CD8-positive, alpha-beta memory T cell (primary cell): ENCODE data around the gene OR14C36. TPM values are rescaled to one million over a fixed set of nuclear protein-coding genes. Genes with fewer than 3 reads are reported as not detected.
A peak's percentile ranks its signal among the peaks of the same experiment; 100 is the strongest.

ENCODE experiments used
- CTCF ChIA-PET: fragments of 350-600 bp; sonication (Branson Sonifier 250); formaldehyde crosslinking; loops from one replicate; lab custom pipeline; 2021; ENCODE audit warnings: antibody characterized with exemption; lab: Charles Lee
- POLR2A ChIA-PET: fragments of 350-600 bp; sonication (Branson Sonifier 250); formaldehyde crosslinking; loops from one replicate; lab custom pipeline; 2021; ENCODE audit warnings: antibody characterized with exemption; lab: Charles Lee
- DNase-seq, 5 donors: peaks; one replicate each; pipeline versions ENCODE4 v3.0.0 to v3.0.0-alpha.2; 2020 to 2022; ENCODE audit warnings: mixed read lengths in 1 of 5
- H3K27ac ChIP-seq: one replicate; pipeline ENCODE4 v1.7.0; 2013; ENCODE audit warnings: low read depth, mild to moderate bottlenecking, low read length, moderate library complexity
- H3K27me3 ChIP-seq: 2 replicates; pipeline ENCODE4 v1.7.0; 2013; ENCODE audit warnings: low read length, mild to moderate bottlenecking; ENCODE audit not compliant: insufficient read depth, poor library complexity, severe bottlenecking
- H3K36me3 ChIP-seq: 2 replicates; pipeline ENCODE4 v1.7.0; 2013; ENCODE audit warnings: mild to moderate bottlenecking, low read length, moderate library complexity; ENCODE audit not compliant: insufficient read depth
- H3K4me1 ChIP-seq: 2 replicates; pipeline ENCODE4 v1.7.0; 2013; ENCODE audit warnings: mild to moderate bottlenecking, low read length, moderate library complexity; ENCODE audit not compliant: insufficient read depth
- H3K4me3 ChIP-seq: 2 replicates; pipeline ENCODE4 v1.7.0; 2013; ENCODE audit warnings: mild to moderate bottlenecking, low read length
- H3K9me3 ChIP-seq: 2 replicates; pipeline ENCODE4 v1.7.0; 2013; ENCODE audit warnings: mild to moderate bottlenecking, low read length
- H3K27ac Mint-ChIP-seq, 8 donors: one replicate each; pipeline ENCODE4 v1.8.0; 2020 to 2021; ENCODE audit warnings: mixed read lengths in 8 of 8, mild to moderate bottlenecking in 6 of 8, inconsistent platforms in 3 of 8, moderate library complexity in 3 of 8
- H3K27me3 Mint-ChIP-seq, 2 donors: one replicate each; pipeline ENCODE4 v1.8.0; 2020 to 2021; ENCODE audit warnings: mixed read lengths in 2 of 2, mild to moderate bottlenecking in 1 of 2, moderate library complexity in 1 of 2
- H3K36me3 Mint-ChIP-seq, 3 donors: one replicate each; pipeline ENCODE4 v1.8.0; 2020 to 2021; ENCODE audit warnings: mixed read lengths in 3 of 3, inconsistent platforms in 1 of 3, mild to moderate bottlenecking in 1 of 3
- H3K4me1 Mint-ChIP-seq, 3 donors: one replicate each; pipeline ENCODE4 v1.8.0; 2020 to 2021; ENCODE audit warnings: mixed read lengths in 3 of 3, inconsistent platforms in 1 of 3, mild to moderate bottlenecking in 1 of 3
- H3K4me3 Mint-ChIP-seq, 7 donors: one replicate each; pipeline ENCODE4 v1.8.0; 2020 to 2021; ENCODE audit warnings: mixed read lengths in 7 of 7, mild to moderate bottlenecking in 6 of 7, moderate library complexity in 4 of 7, inconsistent platforms in 2 of 7
- H3K9me3 Mint-ChIP-seq, 5 donors: one replicate each; pipeline ENCODE4 v1.8.0; 2020 to 2022; ENCODE audit warnings: mixed read lengths in 5 of 5, mild to moderate bottlenecking in 3 of 5, moderate library complexity in 2 of 5, inconsistent platforms in 1 of 5
- polyA plus RNA-seq: library from polyadenylated mRNA; unstranded; fragments of 300-500 nt; fragmentation: Illumina TruSeq; gene quantifications from one replicate; pipeline ENCODE4 v1.2.3, GENCODE V29; 2021
- total RNA-seq, 2 experiments: library from RNA; stranded (reverse); gene quantifications; one replicate each; pipeline ENCODE4 v1.2.3, GENCODE V29; 2021

OR14C36 gene
- total and polyA plus RNA-seq, 3 experiments from 2014 or later: not detected

DNA sequence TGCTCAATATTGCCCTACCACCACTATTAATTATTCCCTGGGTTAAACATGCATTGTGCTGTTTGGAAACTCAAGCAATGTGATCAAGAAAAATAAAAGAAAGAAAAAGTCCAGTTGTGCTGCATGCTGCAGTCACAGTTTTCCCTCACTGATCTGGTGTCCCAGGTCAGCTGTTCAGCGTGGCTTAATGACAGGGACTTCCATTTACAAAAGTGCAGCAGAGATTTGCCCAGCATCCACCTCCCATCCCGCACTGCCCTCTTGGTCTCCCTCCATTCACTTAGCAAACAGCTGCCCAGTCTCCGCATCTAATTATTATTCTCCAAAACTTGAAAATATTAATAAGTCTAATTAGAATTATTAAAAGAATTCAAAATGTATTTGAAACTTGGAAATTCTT is 10.8 kb downstream of the OR14C36 start:
- no peaks in the 10 kb centered on the region for H3K4me1 ChIP-seq
- Mint-ChIP-seq H3K4me3 (no peak overlapping the region), H3K27me3 (peaks cover 12 to 19% of the 10 kb centered on the region in 2 donors), H3K9me3 (peaks cover 0 to 6% (median 0%) of the 10 kb centered on the region in 5 donors), H3K36me3 (no peaks in the 10 kb centered on the region), H3K4me1 (no peaks in the 10 kb centered on the region), H3K27ac (no peak overlapping the region)
- no peak overlapping the region for H3K4me3 ChIP-seq
- no peaks in the 10 kb centered on the region for H3K27me3 ChIP-seq
- DNase-seq: no peak
- H3K9me3 ChIP-seq: no peaks in the 10 kb centered on the region
- H3K36me3 ChIP-seq: no peaks in the 10 kb centered on the region
- POLR2A ChIA-PET: no interaction called here
- CTCF ChIA-PET: no interaction called here
- H3K27ac ChIP-seq: no peak overlapping the region

DNA sequence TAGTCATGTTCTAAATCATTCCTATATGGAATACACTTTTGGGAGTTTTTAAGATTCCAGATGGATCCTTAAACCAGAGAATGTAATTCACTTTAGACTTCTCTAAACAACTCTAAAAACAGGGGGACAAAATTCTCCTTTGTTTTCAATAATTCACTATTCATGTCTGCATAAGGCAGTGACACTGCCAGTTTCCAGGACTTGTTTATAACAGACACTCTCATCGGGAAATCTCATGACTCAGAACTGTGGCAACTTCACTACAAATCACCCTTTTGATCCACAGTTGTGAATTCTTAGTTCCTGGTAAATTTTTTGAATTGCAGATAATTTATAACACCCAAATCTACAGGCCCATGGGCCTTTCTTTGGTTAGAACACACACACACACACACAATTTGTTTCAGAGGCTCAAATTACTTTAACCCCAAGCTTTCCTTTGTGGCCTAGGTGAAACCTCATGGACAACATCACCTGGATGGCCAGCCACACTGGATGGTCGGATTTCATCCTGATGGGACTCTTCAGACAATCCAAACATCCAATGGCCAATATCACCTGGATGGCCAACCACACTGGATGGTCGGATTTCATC is 12.6 kb downstream of the OR14C36 start, which contains the start of gene OR2T4:
TSS of gene OR2T4 (plus strand) at position 545 of the 595 bp plus-strand sequence. CDS start at position 545, 0 bp downstream.
- DNase-seq: no peak
- H3K27ac ChIP-seq: no peak within 1 kb of the TSS

DNA sequence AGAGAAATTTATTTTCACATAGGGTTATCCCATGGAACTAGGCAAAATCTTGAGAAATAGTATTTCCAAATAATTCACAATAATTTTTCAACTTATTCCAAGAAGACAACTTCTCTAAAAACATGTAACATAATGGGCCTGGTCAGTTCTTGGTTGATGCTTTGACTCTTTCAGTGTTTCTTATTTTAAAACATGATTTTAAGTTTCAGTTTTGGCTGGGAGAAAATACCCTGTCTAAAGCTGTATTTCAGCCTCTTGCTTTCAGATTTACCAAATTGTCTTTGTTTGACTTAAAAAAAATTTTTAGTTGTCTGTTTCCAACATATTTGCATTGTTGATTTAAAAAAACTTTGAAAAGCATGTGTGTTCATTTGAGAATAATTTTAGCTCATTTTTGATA is 18.0 kb downstream of the OR14C36 start:
- no peaks in the 10 kb centered on the region for H3K9me3 ChIP-seq
- H3K27ac ChIP-seq: no peak overlapping the region
- no peak for DNase-seq
- CTCF ChIA-PET: no interaction called here
- no peak overlapping the region for H3K4me3 ChIP-seq
- no peaks in the 10 kb centered on the region for H3K27me3 ChIP-seq
- Mint-ChIP-seq H3K9me3 (peaks cover 2 to 6% (median 2%) of the 10 kb centered on the region in 5 donors), H3K4me1 (no peaks in the 10 kb centered on the region), H3K27me3 (peaks cover 12 to 19% of the 10 kb centered on the region in 2 donors), H3K27ac (no peak overlapping the region), H3K36me3 (no peaks in the 10 kb centered on the region), H3K4me3 (no peak overlapping the region)
- no peaks in the 10 kb centered on the region for H3K36me3 ChIP-seq
- POLR2A ChIA-PET: no interaction called here
- no peaks in the 10 kb centered on the region for H3K4me1 ChIP-seq

More for the DNA sequence above, 12.6 kb downstream of the OR14C36 start, which contains the start of gene OR2T4:
- Mint-ChIP-seq H3K27me3 (peaks cover 12 to 19% of the 10 kb centered on the region in 2 donors), H3K4me3 (no peak within 1 kb of the TSS), H3K27ac (peak within 1 kb of the TSS in 1 of 8 donors; percentile 64), H3K36me3 (no peaks in the 10 kb centered on the region), H3K4me1 (no peaks in the 10 kb centered on the region), H3K9me3 (peaks cover 0 to 6% (median 2%) of the 10 kb centered on the region in 5 donors)
- ChIA-PET CTCF (no interaction called here), POLR2A (no interaction called here)
- Histone ChIP-seq H3K27me3 (no peaks in the 10 kb centered on the region), H3K4me3 (no peak within 1 kb of the TSS), H3K36me3 (no peaks in the 10 kb centered on the region), H3K4me1 (no peaks in the 10 kb centered on the region), H3K9me3 (no peaks in the 10 kb centered on the region)

DNA sequence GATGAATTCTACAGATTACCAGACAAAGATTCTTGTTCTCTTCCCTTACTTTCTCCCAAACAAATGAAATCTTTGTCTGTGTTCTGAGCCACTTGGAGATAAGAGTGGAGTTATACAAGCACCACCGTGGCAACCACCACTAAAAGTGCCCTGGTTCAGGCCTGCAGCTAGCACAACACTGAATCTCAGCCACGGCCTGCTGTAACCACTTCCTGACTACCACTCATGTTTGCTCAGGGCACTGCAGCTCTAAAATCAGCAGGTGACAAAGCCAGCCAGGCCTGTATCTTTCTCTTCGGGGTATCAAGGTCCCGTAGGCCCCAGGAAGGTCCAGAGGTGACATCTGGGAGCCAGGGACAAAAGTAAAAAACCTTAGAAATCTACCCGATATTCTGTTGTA is 23.8 kb downstream of the OR14C36 start:
- no peaks in the 10 kb centered on the region for H3K9me3 ChIP-seq
- no peaks in the 10 kb centered on the region for H3K36me3 ChIP-seq
- Mint-ChIP-seq H3K4me1 (peaks cover 0 to 6% (median 0%) of the 10 kb centered on the region in 3 donors), H3K27me3 (peaks cover 0 to 2% of the 10 kb centered on the region in 2 donors), H3K4me3 (no peak overlapping the region), H3K9me3 (peaks cover 0 to 4% (median 0%) of the 10 kb centered on the region in 5 donors), H3K27ac (peak overlapping the region in 1 of 8 donors; percentile 70), H3K36me3 (no peaks in the 10 kb centered on the region)
- no peak overlapping the region for H3K4me3 ChIP-seq
- CTCF ChIA-PET: no interaction called here
- no peak for DNase-seq
- no peaks in the 10 kb centered on the region for H3K4me1 ChIP-seq
- POLR2A ChIA-PET: no interaction called here
- no peak overlapping the region for H3K27ac ChIP-seq
- H3K27me3 ChIP-seq: no peaks in the 10 kb centered on the region

- Mint-ChIP-seq H3K9me3 (peaks cover 0 to 2% (median 0%) of the 10 kb centered on the region in 5 donors), H3K4me1 (peaks cover 0 to 6% (median 0%) of the 10 kb centered on the region in 3 donors), H3K27me3 (peaks cover 0 to 2% of the 10 kb centered on the region in 2 donors), H3K36me3 (no peaks in the 10 kb centered on the region), H3K27ac (no peak overlapping the region), H3K4me3 (no peak overlapping the region)
- Histone ChIP-seq H3K27ac (no peak overlapping the region), H3K27me3 (no peaks in the 10 kb centered on the region), H3K36me3 (no peaks in the 10 kb centered on the region), H3K9me3 (no peaks in the 10 kb centered on the region), H3K4me3 (no peak overlapping the region), H3K4me1 (no peaks in the 10 kb centered on the region)
- POLR2A ChIA-PET: no interaction called here
- CTCF ChIA-PET: no interaction called here
- DNase-seq: no peak
Observed at GRCh38 chr1:248373761-248374160, 25.2 kb downstream of the OR14C36 start.

- Mint-ChIP-seq H3K27me3 (peaks cover 0 to 2% of the 10 kb centered on the region in 2 donors), H3K4me3 (no peak within 1 kb of the TSS), H3K27ac (no peak within 1 kb of the TSS), H3K36me3 (no peaks in the 10 kb centered on the region), H3K9me3 (peaks cover 0 to 2% (median 0%) of the 10 kb centered on the region in 5 donors), H3K4me1 (peaks cover 0 to 6% (median 0%) of the 10 kb centered on the region in 3 donors)
- POLR2A ChIA-PET: no interaction called here
- CTCF ChIA-PET: no interaction called here
- no peak for DNase-seq
- no peaks in the 10 kb centered on the region for H3K4me1 ChIP-seq
- H3K4me3 ChIP-seq: no peak within 1 kb of the TSS
- no peaks in the 10 kb centered on the region for H3K9me3 ChIP-seq
- H3K36me3 ChIP-seq: no peaks in the 10 kb centered on the region
- no peaks in the 10 kb centered on the region for H3K27me3 ChIP-seq
- no peak within 1 kb of the TSS for H3K27ac ChIP-seq
Observed at GRCh38 chr1:248375446-248375845, 26.9 kb downstream of the OR14C36 start, which contains the start of gene OR2T6. OR2T6 (plus strand) TSS chr1:248375746; CDS start chr1:248387609, 11,863 bp downstream.

GRCh38 chr1:248376916-248377315 is 28.3 kb downstream of the OR14C36 start:
- Mint-ChIP-seq H3K4me1 (peaks cover 0 to 6% (median 0%) of the 10 kb centered on the region in 3 donors), H3K9me3 (peaks cover 0 to 2% (median 0%) of the 10 kb centered on the region in 5 donors), H3K27ac (no peak overlapping the region), H3K4me3 (no peak overlapping the region), H3K27me3 (peaks cover 0 to 2% of the 10 kb centered on the region in 2 donors), H3K36me3 (no peaks in the 10 kb centered on the region)
- no peak for DNase-seq
- no peaks in the 10 kb centered on the region for H3K4me1 ChIP-seq
- ChIA-PET CTCF (no interaction called here), POLR2A (no interaction called here)
- H3K27ac ChIP-seq: no peak overlapping the region
- H3K27me3 ChIP-seq: no peaks in the 10 kb centered on the region
- H3K4me3 ChIP-seq: no peak overlapping the region
- no peaks in the 10 kb centered on the region for H3K36me3 ChIP-seq
- no peaks in the 10 kb centered on the region for H3K9me3 ChIP-seq

DNA sequence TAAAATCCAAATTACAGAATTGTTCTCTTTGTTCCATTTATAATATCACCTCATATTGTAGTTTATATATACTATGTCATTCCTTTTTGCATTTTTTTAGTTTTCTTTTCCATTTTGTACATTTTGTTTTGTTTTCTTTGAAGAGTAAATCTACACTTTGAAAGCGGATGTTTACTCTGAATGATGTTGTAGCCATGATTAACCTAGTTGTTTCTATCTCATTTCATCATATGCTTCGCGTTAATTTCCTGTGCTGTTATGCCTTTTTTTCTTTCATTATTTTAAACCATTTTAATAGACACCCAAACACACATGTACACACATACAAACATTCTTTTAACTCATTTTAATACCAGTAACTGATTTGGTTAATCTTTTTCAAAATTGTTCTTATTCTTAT is 32.3 kb downstream of the OR14C36 start:
- Histone ChIP-seq H3K4me1 (no peaks in the 10 kb centered on the region), H3K27ac (no peak overlapping the region), H3K27me3 (no peaks in the 10 kb centered on the region), H3K4me3 (no peak overlapping the region), H3K36me3 (no peaks in the 10 kb centered on the region), H3K9me3 (no peaks in the 10 kb centered on the region)
- Mint-ChIP-seq H3K9me3 (peaks cover 0 to 2% (median 0%) of the 10 kb centered on the region in 5 donors), H3K4me1 (no peaks in the 10 kb centered on the region), H3K36me3 (no peaks in the 10 kb centered on the region), H3K4me3 (no peak overlapping the region), H3K27ac (no peak overlapping the region), H3K27me3 (peaks cover 0 to 3% of the 10 kb centered on the region in 2 donors)
- no peak for DNase-seq
- ChIA-PET POLR2A (no interaction called here), CTCF (no interaction called here)
